UCSD-AML1 (cell line): ENCODE results near the gene SPATA31E1.
"Not testable (repeated sequence)": the region's sequence is repeated elsewhere in the genome, so short reads cannot be mapped to it uniquely, and the experiment has no call there.

Source experiments
- DNase-seq: peaks from one replicate; lab custom pipeline; 2025; ENCODE audit not compliant: unreplicated experiment; lab: John Stamatoyannopoulos, UW

SPATA31E1 gene

DNA sequence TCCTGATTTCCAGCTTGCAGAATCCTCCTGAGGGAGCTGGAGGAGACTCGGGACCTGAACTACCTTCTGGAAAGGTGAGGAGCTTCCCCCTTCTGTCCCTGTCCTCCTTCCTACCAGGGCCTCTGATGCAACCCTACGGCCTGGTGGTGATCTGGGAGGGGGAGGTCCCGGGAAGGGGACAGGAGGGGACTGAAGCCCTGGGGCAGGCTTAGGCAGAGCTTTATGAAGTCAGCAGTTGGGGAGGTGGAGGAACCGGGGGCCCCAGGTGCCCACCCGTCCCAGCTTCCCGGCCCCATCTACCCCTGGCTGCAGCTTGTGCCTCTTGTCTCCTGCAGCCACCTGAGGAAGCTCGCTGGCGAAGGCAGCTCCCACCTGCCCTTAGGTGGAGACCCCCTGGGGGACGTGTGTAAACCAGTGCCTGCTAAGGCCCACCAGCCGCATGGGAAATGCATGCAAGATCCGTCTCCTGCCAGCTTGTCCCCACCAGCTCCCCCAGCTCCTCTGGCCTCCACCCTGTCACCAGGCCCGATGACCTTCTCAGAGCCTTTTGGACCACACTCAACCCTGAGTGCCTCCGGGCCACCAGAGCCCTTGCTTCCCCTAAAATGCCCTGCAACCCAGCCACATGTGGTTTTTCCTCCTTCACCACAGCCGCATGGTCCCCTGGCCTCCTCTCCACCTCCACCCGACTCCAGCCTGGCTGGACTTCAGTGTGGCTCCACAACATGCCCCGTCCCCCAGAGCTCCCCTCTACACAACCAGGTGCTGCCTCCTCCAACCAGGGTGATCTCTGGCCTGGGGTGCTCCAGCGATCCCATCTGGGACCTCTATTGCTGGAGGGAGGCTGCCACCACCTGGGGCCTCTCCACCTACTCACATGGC lies 2.1 kb downstream of the SPATA31E1 start:
- DNase-seq, result no peak

DNA sequence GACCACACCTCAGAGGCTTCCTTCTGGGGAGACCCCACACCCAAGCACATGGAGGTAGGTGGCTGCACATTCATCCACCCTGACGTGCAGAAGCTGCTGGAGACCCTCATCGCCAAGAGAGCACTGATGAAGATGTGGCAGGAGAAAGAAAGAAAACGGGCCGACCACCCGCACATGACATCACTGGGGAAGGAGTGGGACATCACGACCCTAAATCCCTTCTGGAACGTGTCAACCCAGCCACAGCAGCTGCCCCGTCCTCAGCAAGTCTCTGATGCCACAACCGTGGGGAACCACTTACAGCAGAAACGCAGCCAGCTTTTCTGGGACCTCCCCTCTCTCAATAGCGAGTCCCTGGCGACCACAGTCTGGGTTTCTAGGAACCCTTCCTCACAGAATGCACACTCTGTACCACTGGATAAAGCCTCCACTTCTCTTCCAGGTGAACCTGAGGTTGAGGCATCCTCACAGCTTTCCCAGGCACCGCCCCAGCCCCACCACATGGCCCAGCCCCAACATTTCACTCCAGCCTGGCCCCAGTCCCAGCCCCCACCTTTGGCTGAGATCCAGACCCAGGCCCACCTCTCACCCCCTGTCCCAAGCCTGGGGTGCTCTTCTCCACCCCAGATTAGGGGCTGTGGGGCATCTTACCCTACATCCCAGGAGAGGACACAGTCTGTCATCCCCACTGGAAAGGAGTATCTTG lies 3.0 kb downstream of the SPATA31E1 start:
- DNase-seq, result no peak

DNA sequence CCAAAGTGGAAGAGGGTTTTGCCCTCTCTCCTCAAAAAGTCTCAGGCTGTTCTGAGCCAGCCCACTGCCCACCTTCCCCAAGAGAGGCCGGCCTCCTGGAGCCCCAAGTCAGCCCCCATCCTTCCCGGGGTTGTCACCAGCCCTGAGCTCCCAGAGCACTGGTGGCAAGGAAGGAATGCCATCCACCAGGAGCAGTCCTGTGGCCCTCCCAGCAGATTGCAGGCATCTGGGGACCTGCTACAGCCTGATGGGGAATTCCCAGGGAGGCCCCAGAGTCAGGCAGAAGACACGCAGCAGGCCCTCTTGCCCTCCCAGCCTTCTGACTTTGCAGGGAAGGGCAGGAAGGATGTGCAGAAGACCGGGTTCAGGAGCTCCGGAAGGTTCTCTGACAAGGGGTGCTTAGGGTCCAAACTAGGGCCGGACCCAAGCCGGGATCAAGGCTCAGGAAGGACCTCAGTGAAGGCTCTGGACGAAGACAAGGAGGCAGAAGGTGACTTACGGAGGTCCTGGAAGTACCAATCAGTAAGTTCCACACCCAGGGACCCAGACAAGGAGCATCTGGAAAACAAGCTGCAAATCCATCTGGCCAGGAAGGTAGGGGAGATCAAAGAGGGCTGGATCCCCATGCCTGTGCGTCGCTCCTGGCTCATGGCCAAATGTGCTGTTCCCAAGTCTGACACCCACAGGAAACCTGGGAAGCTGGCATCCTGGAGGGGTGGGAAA lies 3.7 kb downstream of the SPATA31E1 start:
- DNase-seq, result no peak

DNA sequence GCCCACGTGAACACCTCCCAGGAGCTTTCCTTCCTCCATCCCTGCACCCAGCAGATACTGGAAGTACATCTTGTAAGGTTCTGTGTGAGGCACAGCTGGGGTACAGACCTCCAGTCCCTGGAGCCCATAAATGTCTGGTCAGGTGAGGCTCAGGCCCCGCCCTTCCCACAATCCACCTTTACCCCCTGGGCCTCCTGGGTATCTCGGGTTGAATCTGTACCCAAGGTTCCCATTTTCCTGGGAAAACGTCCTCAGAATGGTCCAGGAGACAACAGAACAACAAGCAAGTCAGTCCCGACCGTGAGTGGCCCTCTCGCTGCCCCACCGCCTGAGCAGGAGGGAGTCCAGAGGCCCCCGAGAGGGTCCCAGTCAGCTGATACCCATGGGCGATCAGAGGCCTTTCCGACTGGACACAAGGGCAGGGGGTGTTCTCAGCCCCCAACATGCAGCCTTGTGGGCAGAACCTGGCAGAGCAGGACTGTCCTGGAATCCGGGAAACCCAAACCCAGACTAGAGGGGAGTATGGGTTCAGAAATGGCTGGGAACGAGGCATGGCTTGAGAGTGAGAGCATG lies 4.3 kb downstream of the SPATA31E1 start:
- no peak for DNase-seq

DNA sequence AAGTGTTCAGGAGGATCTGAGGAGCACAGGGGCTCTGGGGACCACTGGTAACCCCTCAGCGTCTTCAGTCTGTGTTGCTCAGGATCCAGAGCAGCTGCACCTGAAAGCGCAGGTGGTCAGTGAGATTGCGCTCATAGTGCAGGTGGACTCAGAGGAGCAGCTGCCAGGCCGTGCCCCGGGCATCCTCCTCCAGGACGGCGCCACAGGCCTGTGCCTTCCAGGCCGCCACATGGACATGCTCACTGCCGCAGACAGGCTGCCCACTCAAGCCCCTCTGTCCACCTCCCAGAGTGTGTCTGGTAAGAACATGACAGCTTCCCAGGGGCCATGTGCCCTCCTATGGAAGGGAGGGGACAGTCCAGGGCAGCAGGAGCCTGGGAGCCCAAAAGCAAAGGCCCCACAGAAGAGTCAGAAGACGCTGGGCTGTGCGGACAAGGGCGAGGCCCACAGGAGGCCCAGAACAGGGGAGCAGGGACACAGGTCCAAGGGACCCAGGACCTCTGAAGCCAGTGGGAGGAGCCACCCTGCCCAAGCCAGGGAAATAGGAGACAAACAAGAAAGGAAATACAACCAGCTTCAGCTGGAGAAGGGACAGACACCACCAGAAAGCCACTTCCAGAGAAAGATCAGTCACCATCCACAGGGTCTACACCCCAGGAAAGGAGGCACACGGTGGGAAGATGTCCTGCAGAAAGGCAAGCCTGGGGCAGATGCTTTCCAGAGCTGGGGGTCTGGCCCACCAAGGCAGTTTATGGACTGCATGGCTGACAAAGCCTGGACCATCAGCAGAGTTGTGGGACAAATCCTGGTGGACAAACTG lies 5.2 kb downstream of the SPATA31E1 start:
- DNase-seq, result no peak

DNA sequence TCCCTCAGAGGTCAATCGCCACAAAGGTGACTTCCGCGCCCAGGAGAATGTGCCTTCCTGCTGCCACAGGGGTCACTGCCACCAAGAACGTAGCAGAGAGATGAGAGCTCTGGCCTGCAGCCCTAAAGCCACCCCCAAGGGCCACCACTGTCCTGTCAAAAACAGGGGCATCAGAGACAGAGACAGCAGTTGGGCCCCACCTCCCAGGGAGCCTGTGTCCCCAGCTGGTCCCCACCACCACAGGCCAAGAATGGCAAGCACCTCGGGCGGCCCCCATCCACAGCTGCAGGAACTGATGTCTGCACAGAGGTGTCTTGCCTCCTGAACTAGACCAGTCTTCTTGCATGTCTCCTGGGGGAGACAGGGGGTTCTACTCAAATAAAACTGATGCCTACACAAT lies 5.8 kb downstream of the SPATA31E1 start:
- no peak for DNase-seq

DNA sequence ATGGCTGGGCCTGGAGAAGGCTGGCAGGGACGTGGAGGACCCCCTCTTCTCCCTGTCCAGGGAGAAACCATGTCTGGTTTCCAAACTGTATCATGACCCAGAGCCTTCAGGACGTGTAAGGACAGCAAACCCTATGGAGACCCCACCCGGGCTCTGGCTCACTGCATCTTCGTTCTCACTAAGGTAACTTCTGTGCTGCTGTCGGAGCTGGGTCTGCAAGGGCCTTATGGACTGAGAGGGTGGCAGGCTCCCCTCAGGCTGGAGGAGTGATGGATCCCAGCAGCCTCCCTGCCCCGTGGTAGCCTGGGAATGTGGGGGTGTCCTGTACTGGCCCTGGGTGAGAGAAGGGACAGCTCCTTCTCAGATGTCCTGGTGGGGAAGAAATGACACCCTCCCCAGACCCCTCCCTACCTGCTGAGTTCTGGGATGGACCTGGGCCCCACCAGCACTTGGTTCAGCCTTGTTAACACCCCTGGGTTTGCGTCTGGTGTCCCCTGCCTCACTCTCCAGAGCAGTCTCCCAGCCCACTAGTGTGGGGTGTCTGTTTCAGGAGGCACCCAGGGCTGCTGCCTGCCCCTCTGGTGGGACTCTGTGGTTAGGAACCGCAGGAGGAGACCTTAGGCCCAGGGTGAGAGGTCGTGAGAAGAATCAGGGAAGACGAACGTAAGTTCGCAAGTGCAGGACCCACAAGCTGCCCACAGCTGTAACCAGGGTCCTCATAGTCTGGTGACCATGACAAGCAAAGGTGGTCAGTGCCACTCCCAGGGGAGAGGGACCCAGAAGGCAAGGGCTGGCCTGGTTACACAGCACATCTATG lies 6.6 kb downstream of the SPATA31E1 start:
- no peak for DNase-seq

DNA sequence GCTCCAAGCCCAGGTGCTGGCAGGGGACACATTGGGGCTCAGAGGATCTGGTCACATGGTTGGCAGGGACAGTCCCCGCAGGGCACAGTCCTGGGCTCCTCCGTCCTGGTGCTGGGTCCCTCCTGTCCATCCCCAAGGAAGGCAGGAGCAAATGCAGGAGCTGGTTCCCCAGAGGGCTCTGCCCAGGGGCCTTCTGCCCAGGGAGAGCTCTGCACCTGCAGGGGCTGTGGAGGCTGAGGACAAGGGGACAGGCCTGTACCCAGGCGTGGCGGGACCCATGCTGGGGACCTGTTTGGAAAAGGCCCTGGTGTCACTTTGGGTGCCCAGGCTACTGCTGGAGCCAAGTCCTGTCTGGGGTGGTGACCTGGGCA lies 7.2 kb downstream of the SPATA31E1 start:
- no peak for DNase-seq

DNA sequence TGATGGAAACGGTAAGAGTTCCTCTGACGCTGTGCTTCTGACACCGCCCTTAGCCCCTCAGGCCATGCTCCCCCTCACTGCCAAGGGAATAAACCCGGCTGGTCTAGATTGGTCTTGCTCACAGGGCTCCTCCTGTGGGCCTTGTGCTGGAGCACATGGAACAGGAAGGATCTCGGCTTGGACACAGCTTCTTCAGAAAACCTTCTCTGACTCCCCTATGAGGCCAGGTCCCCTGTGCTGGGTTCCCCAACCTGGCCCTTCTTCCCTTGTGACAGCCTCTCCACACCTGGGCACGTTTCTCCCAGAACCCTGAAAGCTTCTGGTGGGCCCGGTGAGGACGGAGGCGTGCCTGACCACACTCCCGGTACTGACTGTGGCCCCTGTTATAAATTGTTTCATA lies 8.2 kb downstream of the SPATA31E1 start:
- DNase-seq, result no peak

DNA sequence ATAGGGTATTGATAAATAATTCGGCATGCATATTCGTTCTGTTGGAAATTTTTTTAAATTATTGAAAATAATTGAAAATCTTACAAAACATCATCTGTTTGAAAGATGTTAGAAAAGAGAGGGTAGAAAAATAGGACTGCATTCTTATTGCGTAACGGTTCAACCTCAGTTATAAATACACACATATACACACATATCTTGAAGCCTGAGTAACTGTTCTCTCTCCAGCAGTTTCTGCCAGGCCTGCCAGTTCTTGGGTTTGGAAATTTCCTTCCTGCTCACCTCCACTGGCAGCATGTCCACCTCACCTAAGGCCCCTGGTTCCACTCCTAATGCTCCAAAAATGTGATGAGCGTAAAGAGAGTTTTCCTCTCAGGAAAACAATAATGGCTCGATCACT lies 9.1 kb downstream of the SPATA31E1 start:
- DNase-seq, result no peak

DNA sequence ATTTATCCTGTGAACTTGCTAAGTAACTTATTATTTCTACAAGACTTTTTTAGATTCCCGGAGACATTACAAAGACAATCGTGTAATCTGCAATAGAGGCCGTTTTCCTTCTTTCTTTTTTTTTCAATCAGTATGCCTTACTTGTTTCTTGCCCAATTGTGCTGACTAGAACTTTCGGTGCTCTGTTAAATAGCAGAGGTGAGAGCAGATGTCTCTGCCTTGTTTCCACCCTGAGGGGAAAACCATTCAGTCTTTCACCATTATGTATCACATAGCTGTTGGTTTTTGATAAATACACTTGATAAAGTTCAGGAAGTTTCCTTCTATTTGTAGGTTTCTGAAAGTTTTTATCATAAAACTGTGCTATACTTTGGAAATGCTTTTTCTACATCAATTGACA lies 10.3 kb downstream of the SPATA31E1 start:
- no peak for DNase-seq

DNA sequence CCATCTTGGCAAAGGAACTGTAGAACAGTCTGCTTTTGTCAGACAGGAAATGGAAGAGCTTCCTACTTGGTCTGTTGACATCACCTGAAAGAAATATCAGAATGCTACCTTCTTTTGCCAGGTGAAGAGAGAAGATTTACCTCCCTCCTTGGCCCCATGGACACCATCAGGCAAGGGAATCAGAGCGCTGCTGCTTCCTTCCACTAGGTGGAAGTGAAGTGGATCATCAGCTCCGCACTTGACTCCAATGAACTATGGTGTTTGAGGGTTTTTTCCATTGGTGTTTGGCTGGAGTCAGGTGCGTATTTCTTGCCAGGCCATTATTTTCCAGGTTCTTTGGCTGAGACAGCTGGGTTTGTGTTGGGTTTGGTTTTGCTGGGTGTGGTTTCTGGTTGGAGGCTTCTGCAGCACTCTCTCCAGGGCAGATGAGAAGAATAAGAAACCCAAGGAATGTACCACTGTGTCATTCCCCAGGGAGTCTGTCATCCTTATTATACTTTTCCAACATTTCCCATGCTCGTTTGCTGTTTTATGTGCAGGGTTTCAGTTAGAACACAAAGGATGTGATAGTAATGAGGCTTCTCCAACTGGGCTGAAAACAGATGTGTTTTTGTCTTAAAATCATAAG lies 12.4 kb downstream of the SPATA31E1 start:
- no peak for DNase-seq

DNA sequence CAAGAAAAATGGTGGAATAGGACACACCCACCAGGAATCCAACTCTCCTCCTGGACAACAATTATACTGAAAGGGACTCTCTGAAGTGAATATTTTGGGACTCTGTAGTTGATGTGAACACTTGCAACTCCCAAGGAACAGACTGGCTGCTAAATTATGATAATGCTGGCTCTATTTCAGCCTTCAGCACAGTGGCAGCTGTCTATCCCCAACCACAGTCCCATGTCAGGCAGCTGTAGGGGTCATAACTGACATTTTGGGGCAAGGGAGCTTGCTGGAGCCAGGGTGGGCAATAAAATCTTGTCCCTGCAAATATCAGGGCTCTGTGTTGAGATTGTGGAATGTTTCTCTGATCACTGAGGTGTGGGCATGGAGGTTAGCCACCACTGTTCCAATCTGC lies 14.2 kb downstream of the SPATA31E1 start:
- no peak for DNase-seq

DNA sequence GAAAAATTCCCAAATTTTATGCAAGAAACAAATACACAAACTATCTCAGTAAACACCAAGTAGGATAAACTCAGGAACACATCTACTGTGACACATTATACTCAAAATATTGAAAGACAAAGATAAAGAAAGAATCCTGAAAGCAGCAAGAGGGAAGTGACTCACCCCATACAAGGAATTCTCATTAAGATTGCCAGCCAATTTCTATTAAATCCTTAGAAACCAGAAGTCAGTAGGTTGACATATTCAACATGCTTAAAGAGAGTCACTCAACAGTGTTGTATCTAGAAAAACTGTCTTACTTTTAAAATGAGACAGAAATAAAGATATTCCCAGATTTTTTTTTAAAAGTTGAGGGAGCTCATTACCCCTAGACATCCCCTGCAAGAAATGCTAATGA lies 15.5 kb downstream of the SPATA31E1 start:
- no peak for DNase-seq

DNA sequence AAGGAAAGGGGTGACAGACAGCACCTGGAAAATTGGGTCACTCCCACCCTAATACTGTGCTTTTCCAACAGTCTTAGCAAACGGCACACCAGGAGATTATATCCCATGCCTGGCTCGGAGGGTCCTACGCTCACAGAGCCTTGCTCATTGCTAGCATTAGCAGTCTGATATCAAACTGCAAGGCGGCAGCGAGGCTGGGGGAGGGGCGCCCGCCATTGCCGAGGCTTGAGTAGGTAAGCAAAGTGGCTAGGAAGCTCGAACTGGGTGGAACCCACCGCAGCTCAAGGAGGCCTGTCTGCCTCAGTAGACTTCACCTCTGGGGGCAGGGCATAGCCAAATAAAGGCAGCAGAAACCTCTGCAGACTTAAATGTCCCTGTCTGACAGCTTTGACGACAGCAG lies 19.7 kb downstream of the SPATA31E1 start:
- not testable (repeated sequence) for DNase-seq

DNA sequence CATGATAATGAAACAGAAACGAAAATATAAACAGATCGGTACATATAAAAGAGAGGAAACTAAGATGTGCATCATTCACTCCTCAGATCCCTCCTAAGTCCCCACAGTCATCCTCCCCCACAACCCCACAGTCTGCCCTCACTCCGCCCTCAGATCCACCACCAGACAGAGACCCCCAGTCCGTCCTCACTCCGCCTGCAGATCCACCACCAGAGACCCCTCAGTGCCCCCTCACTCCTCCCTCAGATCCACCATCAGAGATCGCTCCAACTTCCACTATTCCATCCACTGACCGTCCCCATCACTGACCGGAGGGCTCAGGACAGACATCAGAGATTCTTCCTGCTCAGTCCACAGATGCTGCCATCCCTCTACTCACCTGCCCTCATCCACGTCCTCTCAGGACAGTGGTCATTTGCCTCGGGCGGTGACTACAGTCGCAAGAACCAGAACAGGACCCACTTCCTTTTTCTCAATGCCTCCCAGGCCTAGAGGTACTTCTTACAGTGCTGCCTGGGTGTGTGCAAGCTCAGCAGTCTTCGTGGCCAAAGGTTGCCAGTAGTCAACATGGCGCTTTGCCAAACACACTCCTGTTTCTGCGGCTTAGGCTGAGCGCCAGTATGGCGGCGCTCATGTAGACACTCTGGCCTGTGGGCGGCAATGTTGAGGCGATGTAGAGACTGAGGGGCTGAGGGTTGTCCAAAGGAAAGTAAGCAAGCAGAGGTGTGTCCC lies 26.8 kb downstream of the SPATA31E1 start:
- DNase-seq, result no peak

DNA sequence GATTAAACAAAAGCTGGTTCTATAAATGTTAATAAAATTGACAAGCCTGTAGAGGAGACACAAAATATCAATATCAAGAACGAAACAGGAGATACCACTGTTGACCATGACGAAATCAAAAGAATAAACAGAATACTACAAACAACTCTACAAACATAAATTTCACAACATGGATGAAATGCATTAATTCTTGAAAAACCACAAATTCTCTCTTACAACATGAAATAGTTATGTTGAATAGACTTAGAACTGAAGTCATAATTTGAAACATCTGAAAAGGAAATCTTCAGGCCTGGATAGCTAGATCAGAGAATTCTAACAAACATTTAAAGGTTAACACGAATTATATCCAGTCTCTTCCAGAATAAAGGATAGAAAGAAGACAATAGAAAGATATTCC lies 28.1 kb downstream of the SPATA31E1 start:
- DNase-seq, result no peak

DNA sequence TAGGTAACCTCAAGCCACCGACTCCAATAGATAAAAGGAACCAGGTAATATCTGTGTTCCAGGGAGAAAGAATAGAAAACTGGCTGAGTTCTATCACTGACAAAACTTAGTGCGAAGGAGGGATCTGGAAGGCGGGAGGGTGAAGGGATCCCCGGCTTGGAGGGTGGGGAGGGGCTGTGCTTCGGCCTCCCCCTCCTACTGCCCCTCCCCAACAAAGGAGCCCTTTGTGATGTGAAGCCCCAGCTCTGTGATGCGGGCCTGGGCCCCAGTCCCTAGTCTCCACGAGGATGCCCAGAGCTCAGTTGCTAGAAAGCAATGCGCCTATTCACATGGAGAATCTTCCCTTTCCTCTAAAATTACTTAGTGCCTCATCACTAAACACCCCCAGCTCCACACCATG lies 35.0 kb downstream of the SPATA31E1 start, which contains the start of gene SPATA31C1:
SPATA31C1 (plus strand) TSS at position 301 of the 400 bp plus-strand sequence.
- DNase-seq, result not testable (repeated sequence)

DNA sequence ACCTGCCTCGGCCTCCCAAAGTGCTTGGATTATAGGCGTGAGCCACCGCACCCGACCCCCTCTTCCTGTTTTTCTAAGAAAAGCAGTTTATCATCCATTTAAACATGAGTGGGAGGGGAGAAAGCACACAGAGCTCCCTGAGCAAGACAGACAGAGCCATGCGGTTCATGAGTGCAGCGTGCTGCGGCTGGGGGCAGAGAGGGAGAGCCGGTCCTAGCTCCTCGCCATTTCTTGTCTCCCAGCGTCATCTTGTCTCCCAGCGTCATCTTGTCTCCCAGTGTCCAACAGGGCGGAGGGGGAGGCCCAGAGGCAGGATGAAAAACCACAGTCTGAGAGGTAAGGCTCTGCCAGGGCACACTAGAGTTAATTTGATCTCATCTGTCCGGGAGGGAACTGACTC lies 36.3 kb downstream of the SPATA31E1 start:
- not testable (repeated sequence) for DNase-seq
